Body of pancreas (tissue), 4 donors: ENCODE results near the gene TGM2.

Experiments
- POLR2A ChIP-seq, 3 donors: fragments of 450-650 bp; IDR thresholded peaks; one replicate each; pipeline ENCODE4 v1.6.1; 2016; ENCODE audit warnings: antibody characterized with exemption in 3 of 3, mild to moderate bottlenecking in 2 of 3
- TF ChIP-seq, protein P1 (sequence below), 7 experiments: fragments of 450-650 bp in 4 of 7; fragments of 200-600 bp in 3 of 7; sonication (generic) in 3 of 7; IDR thresholded peaks; one replicate each; pipeline ENCODE4 v1.5.1; 2016 to 2019; ENCODE audit warnings: antibody characterized with exemption in 7 of 7

DNA sequence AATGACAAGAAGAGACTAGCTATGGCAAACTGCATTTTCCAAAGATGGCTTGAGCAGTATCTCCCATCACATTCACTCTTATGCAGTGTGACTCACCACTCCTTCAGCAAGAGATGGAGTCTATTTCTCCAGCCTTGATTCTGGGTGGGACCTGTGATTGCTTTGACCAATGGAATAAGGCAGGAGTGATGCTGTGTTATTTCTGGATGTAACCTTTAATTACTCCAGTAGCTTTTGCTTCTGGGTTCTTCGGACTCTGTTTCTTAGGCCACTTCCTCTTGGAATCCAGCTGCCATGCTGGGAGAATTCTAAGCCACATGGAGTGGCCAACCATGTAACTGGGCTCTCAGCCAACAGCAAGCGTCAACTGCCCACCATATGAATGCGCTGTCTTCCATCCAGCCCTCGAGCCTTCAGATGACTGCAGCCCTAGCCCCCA is 50.7 kb downstream of the TGM2 start:
- TF ChIP-seq, protein P1, sequence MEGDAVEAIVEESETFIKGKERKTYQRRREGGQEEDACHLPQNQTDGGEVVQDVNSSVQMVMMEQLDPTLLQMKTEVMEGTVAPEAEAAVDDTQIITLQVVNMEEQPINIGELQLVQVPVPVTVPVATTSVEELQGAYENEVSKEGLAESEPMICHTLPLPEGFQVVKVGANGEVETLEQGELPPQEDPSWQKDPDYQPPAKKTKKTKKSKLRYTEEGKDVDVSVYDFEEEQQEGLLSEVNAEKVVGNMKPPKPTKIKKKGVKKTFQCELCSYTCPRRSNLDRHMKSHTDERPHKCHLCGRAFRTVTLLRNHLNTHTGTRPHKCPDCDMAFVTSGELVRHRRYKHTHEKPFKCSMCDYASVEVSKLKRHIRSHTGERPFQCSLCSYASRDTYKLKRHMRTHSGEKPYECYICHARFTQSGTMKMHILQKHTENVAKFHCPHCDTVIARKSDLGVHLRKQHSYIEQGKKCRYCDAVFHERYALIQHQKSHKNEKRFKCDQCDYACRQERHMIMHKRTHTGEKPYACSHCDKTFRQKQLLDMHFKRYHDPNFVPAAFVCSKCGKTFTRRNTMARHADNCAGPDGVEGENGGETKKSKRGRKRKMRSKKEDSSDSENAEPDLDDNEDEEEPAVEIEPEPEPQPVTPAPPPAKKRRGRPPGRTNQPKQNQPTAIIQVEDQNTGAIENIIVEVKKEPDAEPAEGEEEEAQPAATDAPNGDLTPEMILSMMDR (IDR thresholded peaks at IDR 0.05): no peak
- TF ChIP-seq POLR2A (IDR thresholded peaks at IDR 0.05): no peak
